A549 (cell line): ENCODE results near the gene ANKRD7.

ENCODE experiments used
- CBX8 ChIP-seq: fragments of 200-600 bp; sonication (generic); IDR thresholded peaks from 2 replicates; pipeline ENCODE4 v1.6.1; 2016
- TF ChIP-seq, protein P1 (sequence below): fragments of >200 bp; sonication (Bioruptor Twin); formaldehyde crosslinking; IDR thresholded peaks from 3 replicates; pipeline ENCODE4 v1.5.1; 2016

DNA sequence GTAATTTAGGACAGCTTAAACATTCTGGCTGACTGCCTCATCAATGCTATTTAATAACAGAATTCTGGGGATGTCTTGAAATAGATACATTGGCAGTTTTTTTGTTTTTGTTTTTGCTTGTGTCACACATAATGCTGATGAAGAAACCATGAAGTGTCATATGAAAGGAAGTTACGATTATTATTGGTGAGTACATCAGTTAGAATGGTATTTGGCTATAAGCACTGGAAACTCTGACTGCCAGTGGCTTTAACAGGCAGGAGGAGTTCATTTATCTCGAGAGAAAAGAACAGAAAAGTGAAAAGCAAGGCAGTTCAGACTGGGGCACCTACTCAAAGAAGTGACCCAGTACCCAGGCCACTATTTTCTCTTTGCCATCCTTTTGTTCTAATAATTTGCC lies 22.4 kb upstream of the ANKRD7 start:
- TF ChIP-seq, protein P1, sequence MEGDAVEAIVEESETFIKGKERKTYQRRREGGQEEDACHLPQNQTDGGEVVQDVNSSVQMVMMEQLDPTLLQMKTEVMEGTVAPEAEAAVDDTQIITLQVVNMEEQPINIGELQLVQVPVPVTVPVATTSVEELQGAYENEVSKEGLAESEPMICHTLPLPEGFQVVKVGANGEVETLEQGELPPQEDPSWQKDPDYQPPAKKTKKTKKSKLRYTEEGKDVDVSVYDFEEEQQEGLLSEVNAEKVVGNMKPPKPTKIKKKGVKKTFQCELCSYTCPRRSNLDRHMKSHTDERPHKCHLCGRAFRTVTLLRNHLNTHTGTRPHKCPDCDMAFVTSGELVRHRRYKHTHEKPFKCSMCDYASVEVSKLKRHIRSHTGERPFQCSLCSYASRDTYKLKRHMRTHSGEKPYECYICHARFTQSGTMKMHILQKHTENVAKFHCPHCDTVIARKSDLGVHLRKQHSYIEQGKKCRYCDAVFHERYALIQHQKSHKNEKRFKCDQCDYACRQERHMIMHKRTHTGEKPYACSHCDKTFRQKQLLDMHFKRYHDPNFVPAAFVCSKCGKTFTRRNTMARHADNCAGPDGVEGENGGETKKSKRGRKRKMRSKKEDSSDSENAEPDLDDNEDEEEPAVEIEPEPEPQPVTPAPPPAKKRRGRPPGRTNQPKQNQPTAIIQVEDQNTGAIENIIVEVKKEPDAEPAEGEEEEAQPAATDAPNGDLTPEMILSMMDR, result no peak
- TF ChIP-seq CBX8, result no peak
